ENCODE results near the gene STX1A. TPM values are rescaled to one million over a fixed set of nuclear protein-coding genes. Genes with fewer than 3 reads are reported as not detected.

STX1A gene
- total and polyA plus RNA-seq, 2 experiments from 2014 or later = 10.9 to 12.0 TPM

DNA sequence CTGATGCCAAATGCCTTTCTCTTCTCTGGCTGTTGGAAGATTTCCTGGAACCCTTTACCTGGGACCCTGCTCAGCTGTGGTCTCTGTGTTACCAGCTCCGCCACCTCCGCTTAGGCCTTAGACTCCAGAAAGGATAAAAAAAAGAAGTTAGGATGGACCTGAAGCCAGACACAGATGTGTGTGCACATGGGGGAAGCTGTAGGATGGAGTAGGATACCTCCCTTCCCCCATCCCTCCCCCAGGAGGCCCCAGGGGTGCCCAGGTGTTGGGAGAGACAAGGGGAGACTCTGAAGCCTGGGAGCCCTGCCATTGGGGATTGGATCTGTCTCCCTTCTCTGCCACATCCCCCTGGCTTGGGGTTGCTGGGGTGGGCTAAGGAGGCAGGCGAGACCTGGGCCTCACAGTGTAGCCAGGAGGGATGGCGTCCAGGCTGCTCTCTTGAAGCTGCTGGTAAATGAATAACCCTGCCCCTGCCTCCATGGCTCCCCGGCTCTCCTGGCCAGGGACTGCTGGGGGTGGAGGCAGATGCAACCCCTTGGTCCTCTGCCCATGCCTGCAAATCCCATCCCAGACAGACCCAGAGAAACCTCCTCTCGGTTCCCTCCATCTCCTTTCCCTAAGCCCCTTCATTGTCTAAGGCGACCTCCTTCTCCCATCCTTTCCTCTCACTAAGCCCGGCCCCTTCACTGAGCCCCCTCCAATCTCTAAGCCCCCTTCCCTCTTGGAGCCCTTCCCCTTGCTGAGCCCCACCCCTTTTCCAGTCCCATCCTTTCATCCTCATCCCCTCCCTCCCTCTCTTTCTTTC, 42.6 kb upstream of the STX1A start:
- no peak for TF ChIP-seq EZH2 (IDR thresholded peaks at IDR 0.05; ENCODE audit: insufficient read depth, poor library complexity, severe bottlenecking)
- no peak for TF ChIP-seq EZH2phosphoT487 (IDR thresholded peaks at IDR 0.05; ENCODE audit: insufficient read depth, low read depth)
- H2AFZ ChIP-seq = no peak overlapping the region
- 56 to 75% methylated on average over 6 to 8 of the region's 8 CpGs for WGBS, 2 experiments (ENCODE audit: low coverage in 1 of 2, low lambda C conversion rate in 2 of 2, missing lambda C conversion rate in 2 of 2)
- H3K4me3 ChIP-seq = no peak overlapping the region
- H3K27me3 ChIP-seq (replicated peaks; ENCODE audit: insufficient read depth) = no peaks in the 10 kb centered on the region
- no peaks in the 10 kb centered on the region for H3K36me3 ChIP-seq (ENCODE audit: low read depth)
- H3K4me2 ChIP-seq (ENCODE audit: unreplicated experiment) = no peak overlapping the region
- no peaks in the 10 kb centered on the region for H4K20me1 ChIP-seq (ENCODE audit: insufficient read depth)
- in situ Hi-C loops (cut with MboI) = no loop called here
- H3K27ac ChIP-seq = no peak overlapping the region
- H3K79me2 ChIP-seq (ENCODE audit: insufficient read depth) = no peaks in the 10 kb centered on the region
- H3F3A ChIP-seq (ENCODE audit: insufficient read depth) = no peaks in the 10 kb centered on the region
- H3K4me1 ChIP-seq (ENCODE audit: insufficient read depth) = no peaks in the 10 kb centered on the region
- DNase-seq = no peak
- no peaks in the 10 kb centered on the region for H3K9me2 ChIP-seq (ENCODE audit: insufficient read depth)
- H3K9me3 ChIP-seq (ENCODE audit: low read depth) = no peaks in the 10 kb centered on the region
- H3K9ac ChIP-seq = no peak overlapping the region

DNA sequence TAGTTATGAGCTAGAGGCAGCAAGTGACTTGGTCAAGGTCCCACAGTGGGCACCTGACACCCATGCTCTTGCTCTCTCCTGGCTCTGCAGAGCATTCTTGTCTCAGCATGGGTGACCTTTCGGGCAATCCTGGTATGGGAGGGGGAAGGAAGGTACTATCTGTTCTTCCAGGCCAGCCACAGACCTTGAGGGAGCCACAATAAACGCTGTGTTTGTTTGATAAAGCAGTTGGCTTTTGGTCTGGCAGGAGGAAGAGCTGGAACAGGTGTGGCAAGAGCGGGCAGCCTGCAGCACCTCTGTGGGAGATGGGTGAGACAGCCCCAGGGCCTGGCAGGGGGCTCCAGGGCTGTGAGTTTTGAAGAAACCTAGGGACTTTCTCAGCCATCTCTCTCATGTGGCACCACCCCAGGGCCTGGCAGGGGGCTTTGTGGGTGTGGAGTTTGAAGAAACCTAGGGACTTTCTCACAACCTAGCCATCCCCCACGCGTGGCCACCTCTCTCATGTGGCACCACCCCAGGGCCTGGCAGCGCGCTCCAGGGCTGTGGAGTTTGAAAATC, 39.2 kb upstream of the STX1A start:
- no peaks in the 10 kb centered on the region for H3F3A ChIP-seq (ENCODE audit: insufficient read depth)
- no peaks in the 10 kb centered on the region for H3K27me3 ChIP-seq (replicated peaks; ENCODE audit: insufficient read depth)
- H3K4me1 ChIP-seq (ENCODE audit: insufficient read depth) = no peaks in the 10 kb centered on the region
- no peak overlapping the region for H3K4me2 ChIP-seq (ENCODE audit: unreplicated experiment)
- H3K9me3 ChIP-seq (ENCODE audit: low read depth) = no peaks in the 10 kb centered on the region
- in situ Hi-C loops (cut with MboI) = no loop called here
- no peak overlapping the region for H2AFZ ChIP-seq
- no peaks in the 10 kb centered on the region for H4K20me1 ChIP-seq (ENCODE audit: insufficient read depth)
- DNase-seq = no peak
- TF ChIP-seq EZH2 (IDR thresholded peaks at IDR 0.05; ENCODE audit: insufficient read depth, poor library complexity, severe bottlenecking) = no peak
- no peak for TF ChIP-seq EZH2phosphoT487 (IDR thresholded peaks at IDR 0.05; ENCODE audit: insufficient read depth, low read depth)
- H3K4me3 ChIP-seq = no peak overlapping the region
- H3K9me2 ChIP-seq (ENCODE audit: insufficient read depth) = no peaks in the 10 kb centered on the region
- H3K9ac ChIP-seq = no peak overlapping the region
- no peaks in the 10 kb centered on the region for H3K79me2 ChIP-seq (ENCODE audit: insufficient read depth)
- H3K27ac ChIP-seq = no peak overlapping the region
- H3K36me3 ChIP-seq (ENCODE audit: low read depth) = no peaks in the 10 kb centered on the region
- 93% methylated on average over 7 of the region's 7 CpGs for WGBS, 2 experiments (ENCODE audit: low coverage in 1 of 2, low lambda C conversion rate in 2 of 2, missing lambda C conversion rate in 2 of 2)

DNA sequence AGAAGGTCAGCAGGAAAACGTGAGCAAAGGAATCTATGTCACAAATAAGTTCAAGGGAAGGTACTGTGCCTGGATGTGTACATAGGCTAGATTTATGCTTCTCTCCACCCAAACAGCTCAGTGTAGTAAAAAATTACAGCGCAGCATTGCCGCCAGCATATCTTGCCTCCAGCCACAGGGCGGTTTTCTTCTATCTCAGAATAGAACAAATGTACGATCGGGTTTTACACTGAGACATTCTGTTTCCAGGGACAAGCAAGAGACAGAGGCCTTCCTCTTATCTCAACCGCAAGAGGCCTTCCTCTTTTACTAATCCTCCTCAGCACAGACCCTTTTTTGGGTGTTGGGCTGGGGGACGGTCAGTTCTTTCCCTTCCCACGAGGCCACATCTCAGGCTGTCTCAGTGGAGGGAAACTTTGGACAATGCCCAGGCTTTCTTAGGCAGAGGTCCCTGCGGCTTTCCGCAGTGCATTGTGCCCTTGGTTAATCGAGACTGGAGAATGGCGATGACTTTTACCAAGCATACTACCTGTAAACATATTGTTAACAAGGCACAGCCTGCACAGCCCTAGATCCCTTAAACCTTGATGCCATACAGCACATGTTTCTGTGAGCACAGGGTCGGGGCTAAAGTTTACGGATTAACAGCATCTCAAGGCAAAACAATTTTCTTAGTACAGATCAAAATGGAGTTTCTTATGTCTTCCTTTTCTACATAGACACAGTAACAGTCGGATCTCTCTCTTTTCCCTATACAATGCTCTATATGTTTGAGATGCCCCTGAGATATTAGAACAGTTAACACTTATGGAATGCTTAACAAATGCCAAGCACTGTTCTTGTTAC, 30.7 kb upstream of the STX1A start:
- Histone ChIP-seq H3K9ac (no peak overlapping the region), H3K4me1 (ENCODE audit: insufficient read depth) (no peaks in the 10 kb centered on the region), H3K27ac (no peak overlapping the region), H3K9me3 (ENCODE audit: low read depth) (no peaks in the 10 kb centered on the region), H3K4me3 (no peak overlapping the region), H3K9me2 (ENCODE audit: insufficient read depth) (no peaks in the 10 kb centered on the region), H3F3A (ENCODE audit: insufficient read depth) (no peaks in the 10 kb centered on the region), H3K4me2 (ENCODE audit: unreplicated experiment) (no peak overlapping the region), H2AFZ (no peak overlapping the region), H3K27me3 (replicated peaks; ENCODE audit: insufficient read depth) (no peaks in the 10 kb centered on the region), H3K36me3 (ENCODE audit: low read depth) (no peaks in the 10 kb centered on the region), H4K20me1 (ENCODE audit: insufficient read depth) (no peaks in the 10 kb centered on the region), H3K79me2 (ENCODE audit: insufficient read depth) (no peaks in the 10 kb centered on the region)
- no peak for TF ChIP-seq EZH2 (IDR thresholded peaks at IDR 0.05; ENCODE audit: insufficient read depth, poor library complexity, severe bottlenecking)
- TF ChIP-seq EZH2phosphoT487 (IDR thresholded peaks at IDR 0.05; ENCODE audit: insufficient read depth, low read depth) = no peak
- in situ Hi-C loops (cut with MboI) = no loop called here
- 89 to 90% methylated on average over 16 of the region's 16 CpGs for WGBS, 2 experiments (ENCODE audit: low coverage in 1 of 2, low lambda C conversion rate in 2 of 2, missing lambda C conversion rate in 2 of 2)
- DNase-seq = no peak

DNA sequence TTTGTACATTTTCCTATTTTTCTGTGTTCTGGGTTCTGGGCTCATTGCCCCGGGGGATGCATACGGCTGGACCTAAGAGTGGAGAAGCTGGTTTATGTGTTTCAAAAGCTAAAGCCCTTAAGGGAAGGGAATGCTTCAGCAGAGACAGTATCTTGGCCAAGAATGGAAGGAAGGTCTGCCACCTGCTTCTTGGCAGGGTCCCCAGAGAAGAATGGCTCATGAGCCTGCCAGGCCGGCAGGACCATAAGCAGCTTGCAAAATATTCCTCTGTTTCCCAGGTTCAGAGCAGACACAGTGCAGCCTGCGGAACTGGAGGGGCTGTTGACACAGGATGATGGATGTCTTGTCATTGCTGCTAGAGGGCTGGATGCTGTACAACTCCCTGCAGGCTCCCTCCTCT, 26.9 kb upstream of the STX1A start:
- no peaks in the 10 kb centered on the region for H3K9me2 ChIP-seq (ENCODE audit: insufficient read depth)
- H3K36me3 ChIP-seq (ENCODE audit: low read depth) = no peaks in the 10 kb centered on the region
- no peaks in the 10 kb centered on the region for H3K4me1 ChIP-seq (ENCODE audit: insufficient read depth)
- H3K9ac ChIP-seq = no peak overlapping the region
- H3K4me3 ChIP-seq = no peak overlapping the region
- no peak overlapping the region for H2AFZ ChIP-seq
- no peaks in the 10 kb centered on the region for H4K20me1 ChIP-seq (ENCODE audit: insufficient read depth)
- H3K9me3 ChIP-seq (ENCODE audit: low read depth) = no peaks in the 10 kb centered on the region
- H3K27me3 ChIP-seq (replicated peaks; ENCODE audit: insufficient read depth) = no peaks in the 10 kb centered on the region
- H3F3A ChIP-seq (ENCODE audit: insufficient read depth) = no peaks in the 10 kb centered on the region
- no peaks in the 10 kb centered on the region for H3K79me2 ChIP-seq (ENCODE audit: insufficient read depth)
- in situ Hi-C loops (cut with MboI) = no loop called here
- no peak for DNase-seq
- 78 to 81% methylated on average over 4 of the region's 4 CpGs for WGBS, 2 experiments (ENCODE audit: low coverage in 1 of 2, low lambda C conversion rate in 2 of 2, missing lambda C conversion rate in 2 of 2)
- H3K27ac ChIP-seq = no peak overlapping the region
- no peak overlapping the region for H3K4me2 ChIP-seq (ENCODE audit: unreplicated experiment)
- no peak for TF ChIP-seq EZH2 (IDR thresholded peaks at IDR 0.05; ENCODE audit: insufficient read depth, poor library complexity, severe bottlenecking)
- no peak for TF ChIP-seq EZH2phosphoT487 (IDR thresholded peaks at IDR 0.05; ENCODE audit: insufficient read depth, low read depth)
